ENCODE results near the gene C18orf32.
"Not testable (repeated sequence)": the region's sequence is repeated elsewhere in the genome, so short reads cannot be mapped to it uniquely, and the experiment has no call there.

Gene C18orf32

GRCh38 chr18:49467599-49467998 lies 19.4 kb downstream of the C18orf32 start:
- H3K4me3 Mint-ChIP-seq = no peak overlapping the region
- CTCF ChIA-PET = no interaction called here
- H3K9me3 Mint-ChIP-seq = no peaks in the 10 kb centered on the region
- H3K27me3 Mint-ChIP-seq = peaks cover 36% of the 10 kb centered on the region
- no peaks in the 10 kb centered on the region for H3K4me1 Mint-ChIP-seq
- H3K27ac Mint-ChIP-seq = no peak overlapping the region
- no peak for DNase-seq
- H3K36me3 Mint-ChIP-seq = no peaks in the 10 kb centered on the region

GRCh38 chr18:49467019-49467563 lies 19.9 kb downstream of the C18orf32 start:
- H3K27me3 Mint-ChIP-seq = peaks cover 36% of the 10 kb centered on the region
- no peak overlapping the region for H3K4me3 Mint-ChIP-seq
- DNase-seq = no peak
- CTCF ChIA-PET = no interaction called here
- no peaks in the 10 kb centered on the region for H3K36me3 Mint-ChIP-seq
- H3K27ac Mint-ChIP-seq = no peak overlapping the region
- no peaks in the 10 kb centered on the region for H3K4me1 Mint-ChIP-seq
- no peaks in the 10 kb centered on the region for H3K9me3 Mint-ChIP-seq

- H3K27me3 Mint-ChIP-seq = peaks cover 40% of the 10 kb centered on the region
- H3K9me3 Mint-ChIP-seq = no peaks in the 10 kb centered on the region
- peaks cover 2% of the 10 kb centered on the region for H3K36me3 Mint-ChIP-seq
- peaks cover 10% of the 10 kb centered on the region for H3K4me1 Mint-ChIP-seq
- H3K4me3 Mint-ChIP-seq = no peak overlapping the region
- CTCF ChIA-PET = interaction anchor here (0.6 kb wide), 1 partner anchor 18 kb away, joined by 3 read pairs; no protein-coding TSS in a partner anchor
- no peak for DNase-seq
- H3K27ac Mint-ChIP-seq = no peak overlapping the region
These were observed 22.1 kb downstream of the C18orf32 start for GRCh38 chr18:49464718-49465598.

GRCh38 chr18:49461602-49461977 lies 25.4 kb downstream of the C18orf32 start:
- no peak for DNase-seq
- H3K27ac Mint-ChIP-seq = no peak overlapping the region
- peaks cover 22% of the 10 kb centered on the region for H3K27me3 Mint-ChIP-seq
- H3K4me3 Mint-ChIP-seq = peak overlapping the region; percentile 88
- peaks cover 11% of the 10 kb centered on the region for H3K36me3 Mint-ChIP-seq
- no peaks in the 10 kb centered on the region for H3K9me3 Mint-ChIP-seq
- H3K4me1 Mint-ChIP-seq = peaks cover 41% of the 10 kb centered on the region
- CTCF ChIA-PET = no interaction called here

GRCh38 chr18:49460976-49461601 lies 25.9 kb downstream of the C18orf32 start:
- CTCF ChIA-PET = no interaction called here
- no peak for DNase-seq
- H3K36me3 Mint-ChIP-seq = peaks cover 12% of the 10 kb centered on the region
- no peaks in the 10 kb centered on the region for H3K9me3 Mint-ChIP-seq
- peak overlapping the region; percentile 85 for H3K27ac Mint-ChIP-seq
- H3K27me3 Mint-ChIP-seq = peaks cover 17% of the 10 kb centered on the region
- H3K4me3 Mint-ChIP-seq = peak overlapping the region; percentile 88
- peaks cover 42% of the 10 kb centered on the region for H3K4me1 Mint-ChIP-seq

GRCh38 chr18:49459404-49460171 lies 27.4 kb downstream of the C18orf32 start:
- no peaks in the 10 kb centered on the region for H3K9me3 Mint-ChIP-seq
- peaks cover 44% of the 10 kb centered on the region for H3K4me1 Mint-ChIP-seq
- CTCF ChIA-PET = interaction anchor here (0.6 to 1.4 kb wide), 3 partner anchors 11 to 1015 kb away, joined by 3 read pairs; no protein-coding TSS in a partner anchor
- H3K27me3 Mint-ChIP-seq = peaks cover 10% of the 10 kb centered on the region
- H3K27ac Mint-ChIP-seq = peak overlapping the region; percentile 84
- peaks cover 17% of the 10 kb centered on the region for H3K36me3 Mint-ChIP-seq
- peak overlapping the region; percentile 88 for H3K4me3 Mint-ChIP-seq
- DNase-seq = peak; percentile 55

- Mint-ChIP-seq H3K4me1 (peaks cover 44% of the 10 kb centered on the region), H3K27ac (no peak overlapping the region), H3K4me3 (no peak overlapping the region), H3K36me3 (peaks cover 34% of the 10 kb centered on the region), H3K9me3 (peaks cover 4% of the 10 kb centered on the region), H3K27me3 (peaks cover 8% of the 10 kb centered on the region)
- no peak for DNase-seq
- CTCF ChIA-PET = interaction anchor here (1.2 kb wide), 1 partner anchor 417 kb away, joined by 3 read pairs; no protein-coding TSS in a partner anchor
These were observed 29.4 kb downstream of the C18orf32 start for GRCh38 chr18:49457616-49458015.

GRCh38 chr18:49456794-49457193 lies 30.2 kb downstream of the C18orf32 start:
- H3K4me3 Mint-ChIP-seq = no peak overlapping the region
- peaks cover 44% of the 10 kb centered on the region for H3K4me1 Mint-ChIP-seq
- H3K9me3 Mint-ChIP-seq = peaks cover 8% of the 10 kb centered on the region
- peaks cover 8% of the 10 kb centered on the region for H3K27me3 Mint-ChIP-seq
- no peak overlapping the region for H3K27ac Mint-ChIP-seq
- CTCF ChIA-PET = interaction anchor here (0.7 to 1.9 kb wide), 4 partner anchors 10 to 416 kb away, joined by 3 to 11 read pairs (median 3); no protein-coding TSS in a partner anchor
- DNase-seq = no peak
- peaks cover 39% of the 10 kb centered on the region for H3K36me3 Mint-ChIP-seq

- H3K4me3 Mint-ChIP-seq, DNase-seq, H3K27me3 Mint-ChIP-seq, H3K27ac Mint-ChIP-seq, CTCF ChIA-PET: not testable (repeated sequence)
- Mint-ChIP-seq H3K36me3 (peaks cover 48% of the 10 kb centered on the region), H3K4me1 (peaks cover 12% of the 10 kb centered on the region), H3K9me3 (peaks cover 20% of the 10 kb centered on the region)
These were observed 34.5 kb downstream of the C18orf32 start for GRCh38 chr18:49452534-49452933.

GRCh38 chr18:49447810-49448745 lies 39.0 kb downstream of the C18orf32 start:
- Mint-ChIP-seq H3K4me1 (no peaks in the 10 kb centered on the region), H3K9me3 (peaks cover 16% of the 10 kb centered on the region), H3K4me3 (no peak overlapping the region), H3K27ac (no peak overlapping the region), H3K36me3 (peaks cover 34% of the 10 kb centered on the region), H3K27me3 (no peaks in the 10 kb centered on the region)
- peak; percentile 55 for DNase-seq
- CTCF ChIA-PET = interaction anchor here (0.6 to 2.4 kb wide), 9 partner anchors 8 to 735 kb away, joined by 3 to 12 read pairs (median 4); no protein-coding TSS in a partner anchor

GRCh38 chr18:49446481-49446880 lies 40.6 kb downstream of the C18orf32 start:
- Mint-ChIP-seq H3K36me3 (peaks cover 22% of the 10 kb centered on the region), H3K4me3 (no peak overlapping the region), H3K4me1 (peaks cover 3% of the 10 kb centered on the region), H3K27ac (no peak overlapping the region), H3K27me3 (no peaks in the 10 kb centered on the region), H3K9me3 (peaks cover 11% of the 10 kb centered on the region)
- DNase-seq = no peak
- CTCF ChIA-PET = interaction anchor here (0.7 to 2.4 kb wide), 8 partner anchors 10 to 773 kb away, joined by 3 to 12 read pairs (median 4); no protein-coding TSS in a partner anchor

GRCh38 chr18:49444581-49444980 lies 42.5 kb downstream of the C18orf32 start:
- no peak for DNase-seq
- Mint-ChIP-seq H3K9me3 (peaks cover 7% of the 10 kb centered on the region), H3K4me1 (peaks cover 5% of the 10 kb centered on the region), H3K27ac (no peak overlapping the region), H3K27me3 (no peaks in the 10 kb centered on the region), H3K36me3 (peaks cover 14% of the 10 kb centered on the region), H3K4me3 (no peak overlapping the region)
- CTCF ChIA-PET = no interaction called here

GRCh38 chr18:49443837-49444236 lies 43.2 kb downstream of the C18orf32 start:
- H3K27ac Mint-ChIP-seq = no peak overlapping the region
- H3K9me3 Mint-ChIP-seq = peaks cover 4% of the 10 kb centered on the region
- no peak for DNase-seq
- H3K4me1 Mint-ChIP-seq = peaks cover 5% of the 10 kb centered on the region
- no peak overlapping the region for H3K4me3 Mint-ChIP-seq
- no peaks in the 10 kb centered on the region for H3K27me3 Mint-ChIP-seq
- peaks cover 10% of the 10 kb centered on the region for H3K36me3 Mint-ChIP-seq
- CTCF ChIA-PET = no interaction called here
